ENCODE measurements around the gene SUGCT. TPM values are rescaled to one million over a fixed set of nuclear protein-coding genes. Genes with fewer than 3 reads are reported as not detected.
A peak's percentile ranks its signal among the peaks of the same experiment; 100 is the strongest.

SUGCT gene
- total RNA-seq, 2 experiments from 2014 or later = not detected

- Histone ChIP-seq H3K4me1 (ENCODE audit: insufficient read depth, low read length, poor library complexity, severe bottlenecking) (no peaks in the 10 kb centered on the region), H3K9me2 (ENCODE audit: insufficient read depth, low read length) (no peaks in the 10 kb centered on the region), H4K20me1 (ENCODE audit: insufficient read depth, low read length) (no peaks in the 10 kb centered on the region), H3K27ac (ENCODE audit: low read depth, low read length, poor library complexity, severe bottlenecking) (no peak overlapping the region), H3K4me2 (ENCODE audit: low read length) (no peak overlapping the region), H3K36me3 (ENCODE audit: insufficient read depth, low read length) (no peaks in the 10 kb centered on the region), H3K79me2 (ENCODE audit: insufficient read depth, low read depth, low read length) (no peaks in the 10 kb centered on the region), H3K4me3 (ENCODE audit: low read depth, low read length, poor library complexity, severe bottlenecking) (no peak overlapping the region), H2AFZ (ENCODE audit: low read length) (no peak overlapping the region), H3K9me3 (ENCODE audit: low read length) (peaks cover 2% of the 10 kb centered on the region; the same call in 1 of the 2 replicates)
- no TSS peak for BruUV-seq (replicated peaks)
- ChIA-PET POLR2A (no interaction called here), CTCF (ENCODE audit: unreplicated experiment) (no interaction called here)
- TF ChIP-seq EZH2phosphoT487 (IDR thresholded peaks at IDR 0.05; ENCODE audit: borderline replicate concordance, low read depth, low read length) (no peak), CTCF (conservative IDR thresholded peaks at IDR 0.05; ENCODE audit: low read length) (no peak)
- intact Hi-C loops (cut with micrococcal nuclease; ENCODE audit: unreplicated experiment) = loop anchor here (1.0 kb wide), 1 partner anchor 13 kb away; no protein-coding TSS in a partner anchor
- DNase-seq (ENCODE audit: low spot score) = no peak
Measured at GRCh38 chr7:40899636-40900507, 765.1 kb downstream of the SUGCT start.

- intact Hi-C loops (cut with micrococcal nuclease; ENCODE audit: unreplicated experiment) = no loop called here
- H2AFZ ChIP-seq (ENCODE audit: low read length) = no peak overlapping the region
- H3K27ac ChIP-seq (ENCODE audit: low read depth, low read length, poor library complexity, severe bottlenecking) = no peak overlapping the region
- H3K79me2 ChIP-seq (ENCODE audit: insufficient read depth, low read depth, low read length) = no peaks in the 10 kb centered on the region
- H3K9me2 ChIP-seq (ENCODE audit: insufficient read depth, low read length) = no peaks in the 10 kb centered on the region
- H4K20me1 ChIP-seq (ENCODE audit: insufficient read depth, low read length) = no peaks in the 10 kb centered on the region
- ChIA-PET CTCF (ENCODE audit: unreplicated experiment) (no interaction called here), POLR2A (no interaction called here)
- BruUV-seq (replicated peaks) = no TSS peak
- H3K4me3 ChIP-seq (ENCODE audit: low read depth, low read length, poor library complexity, severe bottlenecking) = no peak overlapping the region
- no peaks in the 10 kb centered on the region for H3K9me3 ChIP-seq (ENCODE audit: low read length)
- H3K36me3 ChIP-seq (ENCODE audit: insufficient read depth, low read length) = no peaks in the 10 kb centered on the region
- no peak for TF ChIP-seq EZH2phosphoT487 (IDR thresholded peaks at IDR 0.05; ENCODE audit: borderline replicate concordance, low read depth, low read length)
- no peak for TF ChIP-seq CTCF (conservative IDR thresholded peaks at IDR 0.05; ENCODE audit: low read length)
- no peak for DNase-seq (ENCODE audit: low spot score)
- no peak overlapping the region for H3K4me2 ChIP-seq (ENCODE audit: low read length)
- H3K4me1 ChIP-seq (ENCODE audit: insufficient read depth, low read length, poor library complexity, severe bottlenecking) = no peaks in the 10 kb centered on the region
Measured at GRCh38 chr7:40903872-40904271, 769.1 kb downstream of the SUGCT start.

- H3K4me1 ChIP-seq (ENCODE audit: insufficient read depth, low read length, poor library complexity, severe bottlenecking) = no peaks in the 10 kb centered on the region
- ChIA-PET CTCF (ENCODE audit: unreplicated experiment) (no interaction called here), POLR2A (no interaction called here)
- no peaks in the 10 kb centered on the region for H3K9me2 ChIP-seq (ENCODE audit: insufficient read depth, low read length)
- DNase-seq (ENCODE audit: low spot score) = no peak
- BruUV-seq (replicated peaks) = no TSS peak
- no peak overlapping the region for H3K4me2 ChIP-seq (ENCODE audit: low read length)
- H3K36me3 ChIP-seq (ENCODE audit: insufficient read depth, low read length) = no peaks in the 10 kb centered on the region
- H3K4me3 ChIP-seq (ENCODE audit: low read depth, low read length, poor library complexity, severe bottlenecking) = no peak overlapping the region
- no peaks in the 10 kb centered on the region for H4K20me1 ChIP-seq (ENCODE audit: insufficient read depth, low read length)
- H2AFZ ChIP-seq (ENCODE audit: low read length) = 0 out of 2 replicates have a peak overlapping the region, but pooled peaks have one; percentile 21
- no peaks in the 10 kb centered on the region for H3K9me3 ChIP-seq (ENCODE audit: low read length)
- intact Hi-C loops (cut with micrococcal nuclease; ENCODE audit: unreplicated experiment) = no loop called here
- TF ChIP-seq CTCF (conservative IDR thresholded peaks at IDR 0.05; ENCODE audit: low read length) (no peak), EZH2phosphoT487 (IDR thresholded peaks at IDR 0.05; ENCODE audit: borderline replicate concordance, low read depth, low read length) (no peak)
- no peak overlapping the region for H3K27ac ChIP-seq (ENCODE audit: low read depth, low read length, poor library complexity, severe bottlenecking)
- H3K79me2 ChIP-seq (ENCODE audit: insufficient read depth, low read depth, low read length) = no peaks in the 10 kb centered on the region
Measured at GRCh38 chr7:40907286-40907685, 772.5 kb downstream of the SUGCT start.

All from OCI-LY7 (cell line).